Keratinocyte (primary cell): ENCODE results near the gene UCHL5. TPM values are rescaled to one million over a fixed set of nuclear protein-coding genes. Genes with fewer than 3 reads are reported as not detected.

Experiments
- DNase-seq: peaks from one replicate; pipeline ENCODE4 v3.0.0-alpha.2; 2011; ENCODE audit warnings: low read depth, missing footprints, low spot score
- FAIRE-seq: peaks from 2 replicates; lab custom pipeline; 2011; peaks lifted over from hg19 to GRCh38; lab: Jason Lieb, UNC
- H2AFZ ChIP-seq: 2 replicates; pipeline ENCODE4 v1.6.0; 2012; ENCODE audit warnings: low read length, control low read depth, inconsistent platforms; ENCODE audit not compliant: control insufficient read depth
- H3K27ac ChIP-seq: 2 replicates; pipeline ENCODE4 v1.5.1; 2011; ENCODE audit warnings: low read length; ENCODE audit not compliant: control insufficient read depth, insufficient read depth
- H3K27me3 ChIP-seq: 3 replicates; pipeline ENCODE4 v1.6.0; 2011; ENCODE audit warnings: low read length; ENCODE audit not compliant: control insufficient read depth, insufficient read depth; ENCODE audit errors: extremely low read depth
- H3K36me3 ChIP-seq, 2 experiments: 2 replicates in 1 of 2; 3 replicates in 1 of 2; pipeline ENCODE4 v1.5.1; 2011; ENCODE audit warnings: low read length in 2 of 2, mild to moderate bottlenecking in 1 of 2; ENCODE audit not compliant: control insufficient read depth in 2 of 2, insufficient read depth in 2 of 2; ENCODE audit errors: extremely low read depth in 1 of 2
- H3K4me1 ChIP-seq: 3 replicates; pipeline ENCODE4 v1.5.1; 2011; ENCODE audit warnings: low read length; ENCODE audit not compliant: control insufficient read depth, insufficient read depth; ENCODE audit errors: extremely low read depth
- H3K4me2 ChIP-seq: 3 replicates; pipeline ENCODE4 v1.6.0; 2011; ENCODE audit warnings: low read depth, low read length; ENCODE audit not compliant: control insufficient read depth, insufficient read depth; ENCODE audit errors: extremely low read depth
- H3K4me3 ChIP-seq, 3 experiments: fragments of 200-600 bp in 1 of 3; sonication (generic) in 1 of 3; 2 replicates in 2 of 3; 3 replicates in 1 of 3; pipeline ENCODE4 v1.5.1; 2011 to 2016; ENCODE audit warnings: low read length in 3 of 3, mild to moderate bottlenecking in 3 of 3, control low read depth in 2 of 3, inconsistent platforms in 1 of 3, low read depth in 1 of 3, mixed read lengths in 1 of 3, mixed run types in 1 of 3, moderate library complexity in 1 of 3; ENCODE audit not compliant: control insufficient read depth in 2 of 3, insufficient read depth in 2 of 3; ENCODE audit errors: extremely low read depth in 1 of 3
- H3K79me2 ChIP-seq: 2 replicates; pipeline ENCODE4 v1.6.0; 2012; ENCODE audit warnings: low read length; ENCODE audit not compliant: control insufficient read depth, insufficient read depth
- H3K9ac ChIP-seq: 3 replicates; pipeline ENCODE4 v1.6.0; 2011; ENCODE audit warnings: low read length; ENCODE audit not compliant: control insufficient read depth, insufficient read depth; ENCODE audit errors: extremely low read depth
- H3K9me1 ChIP-seq: 3 replicates; pipeline ENCODE4 v1.6.0; 2011; ENCODE audit warnings: low read length; ENCODE audit not compliant: control insufficient read depth, insufficient read depth; ENCODE audit errors: extremely low read depth
- H3K9me3 ChIP-seq: 2 replicates; pipeline ENCODE4 v1.5.1; 2012; ENCODE audit warnings: low read depth, low read length; ENCODE audit not compliant: control insufficient read depth
- H4K20me1 ChIP-seq: 3 replicates; pipeline ENCODE4 v1.6.0; 2011; ENCODE audit warnings: low read length; ENCODE audit not compliant: control insufficient read depth, insufficient read depth; ENCODE audit errors: extremely low read depth
- CTCF ChIP-seq, 3 experiments: IDR thresholded peaks in 1 of 3; conservative IDR thresholded peaks in 1 of 3; optimal IDR thresholded peaks in 1 of 3; 2 replicates in 2 of 3; 3 replicates in 1 of 3; pipeline versions ENCODE3 to v1.5.1; 2011; ENCODE audit warnings: low read length in 3 of 3, mild to moderate bottlenecking in 3 of 3, moderate library complexity in 2 of 3, control low read depth in 1 of 3, inconsistent platforms in 1 of 3; ENCODE audit not compliant: insufficient read depth in 2 of 3; ENCODE audit errors: extremely low read depth in 1 of 3
- EZH2 ChIP-seq: IDR thresholded peaks from one replicate; pipeline ENCODE4 v1.6.1; 2012; ENCODE audit warnings: inconsistent platforms, mild to moderate bottlenecking, low read length, moderate library complexity
- dilution Hi-C: fragments of 300-500 bp; cut with MboI; formaldehyde crosslinking; loops from one replicate; pipeline ENCODE4 v1.7.0; 2020; ENCODE audit warnings: low sequenced_read_pairs; ENCODE audit not compliant: extremely low pct_ligation_motif_present
- polyA plus RNA-seq, 5 experiments: library from polyadenylated mRNA; depleted of rRNA in 3 of 5; stranded (reverse) in 3 of 5; stranded (forward) in 1 of 5; unstranded in 1 of 5; fragments of >200 nt; gene quantifications; 1 replicate in 1 of 5; 2 replicates in 3 of 5; 3 replicates in 1 of 5; pipeline versions ENCODE4 v1.2.1 to v1.2.3, GENCODE V29; 2011 to 2012; ENCODE audit warnings: missing spikeins in 2 of 5, low read depth in 1 of 5, low replicate concordance in 1 of 5

The UCHL5 gene
- polyA plus RNA-seq, 1 donor (not counting 4 experiments of a cell fraction or from before 2014, with no cell fraction given), result 53.7 TPM

- H2AFZ ChIP-seq, result no peak overlapping the region
- H3K27ac ChIP-seq, result no peak overlapping the region
- no peaks in the 10 kb centered on the region for H3K79me2 ChIP-seq
- dilution Hi-C loops, result loop anchor here (25.0 kb wide), 1 partner anchor 199 kb away; the partner anchor contains the start of gene RGS2
- H3K36me3 ChIP-seq, result no peaks in the 10 kb centered on the region
- H3K9ac ChIP-seq, result no peak overlapping the region
- H4K20me1 ChIP-seq, result no peaks in the 10 kb centered on the region
- no peaks in the 10 kb centered on the region for H3K27me3 ChIP-seq
- H3K9me3 ChIP-seq, result no peaks in the 10 kb centered on the region
- H3K4me1 ChIP-seq, result no peaks in the 10 kb centered on the region
- H3K9me1 ChIP-seq, result no peaks in the 10 kb centered on the region
- DNase-seq, result no peak
- H3K4me3 ChIP-seq, result no peak overlapping the region
- FAIRE-seq, result no peak
- TF ChIP-seq EZH2 (no peak), CTCF (optimal IDR thresholded peaks at IDR 0.05 in 1 of 3, IDR thresholded peaks at IDR 0.05 in 1 of 3, conservative IDR thresholded peaks at IDR 0.05 in 1 of 3; ENCODE audit: extremely low read depth in 1 of 3, insufficient read depth in 2 of 3, low read length in 3 of 3) (no peak)
- H3K4me2 ChIP-seq, result no peak overlapping the region
These were observed 47.8 kb downstream of the UCHL5 start for GRCh38 chr1:193011406-193011805.

- Histone ChIP-seq H3K4me1 (no peaks in the 10 kb centered on the region), H3K27ac (no peak overlapping the region), H3K79me2 (no peaks in the 10 kb centered on the region), H2AFZ (no peak overlapping the region), H4K20me1 (no peaks in the 10 kb centered on the region), H3K9ac (no peak overlapping the region), H3K36me3 (no peaks in the 10 kb centered on the region), H3K4me2 (no peak overlapping the region), H3K9me1 (no peaks in the 10 kb centered on the region), H3K4me3 (no peak overlapping the region), H3K9me3 (no peaks in the 10 kb centered on the region), H3K27me3 (no peaks in the 10 kb centered on the region)
- DNase-seq, result no peak
- no peak for FAIRE-seq
- no peak for TF ChIP-seq EZH2
- no peak for TF ChIP-seq CTCF (optimal IDR thresholded peaks at IDR 0.05 in 1 of 3, IDR thresholded peaks at IDR 0.05 in 1 of 3, conservative IDR thresholded peaks at IDR 0.05 in 1 of 3; ENCODE audit: extremely low read depth in 1 of 3, insufficient read depth in 2 of 3, low read length in 3 of 3)
- dilution Hi-C loops, result loop anchor here (25.0 kb wide), 1 partner anchor 197 kb away; the partner anchor contains the start of gene RGS2
These were observed 49.7 kb downstream of the UCHL5 start for GRCh38 chr1:193009501-193009900.
